ENCODE results near the gene KCNG2. TPM values are rescaled to one million over a fixed set of nuclear protein-coding genes. Genes with fewer than 3 reads are reported as not detected.

The KCNG2 gene
- total and polyA plus RNA-seq, 2 of the 4 experiments (the other 2 are of a cell fraction), result not detected

- H2BK15ac ChIP-seq (ENCODE audit: low read depth, low read length), result no peak overlapping the region
- no peak overlapping the region for H3K9ac ChIP-seq (ENCODE audit: low read depth, low read length)
- H3K27me3 ChIP-seq (ENCODE audit: control insufficient read depth, insufficient read depth, low read length), result no peaks in the 10 kb centered on the region
- H4K8ac ChIP-seq (ENCODE audit: low read depth in 2 of 2, low read length in 2 of 2), result no peak overlapping the region
- peaks cover 21% of the 10 kb centered on the region for H3K9me1 ChIP-seq (ENCODE audit: insufficient read depth, low read length)
- no peaks in the 10 kb centered on the region for H3K9me3 ChIP-seq (ENCODE audit: control insufficient read depth, insufficient read depth, low read length)
- no peak overlapping the region for H2AFZ ChIP-seq (replicated peaks; ENCODE audit: low read length, poor library complexity)
- H3K4me1 ChIP-seq (ENCODE audit: control insufficient read depth, insufficient read depth, low read length), result peaks cover 14% of the 10 kb centered on the region
- no peak overlapping the region for H3K18ac ChIP-seq (ENCODE audit: low read depth, low read length)
- intact Hi-C loops (cut with micrococcal nuclease), result no loop called here
- H4K5ac ChIP-seq (ENCODE audit: low read depth, low read length), result no peak overlapping the region
- no peak overlapping the region for H4K91ac ChIP-seq (ENCODE audit: insufficient read depth, low read depth, low read length)
- no peak overlapping the region for H3K4me3 ChIP-seq (ENCODE audit: insufficient read depth, low read depth, low read length)
- H2BK20ac ChIP-seq (ENCODE audit: low read depth, low read length), result no peak overlapping the region
- no peak overlapping the region for H3K27ac ChIP-seq (ENCODE audit: insufficient read depth, low read length)
- H2BK120ac ChIP-seq (ENCODE audit: low read depth, low read length), result no peak overlapping the region
- dilution Hi-C loops (cut with HindIII; ENCODE audit: low sequenced_read_pairs, unreplicated experiment), result no loop called here
- ChIA-PET CTCF (no interaction called here), POLR2A (ENCODE audit: unreplicated experiment) (no interaction called here)
- H2AK9ac ChIP-seq (replicated peaks; ENCODE audit: low read depth, low read length, poor library complexity), result no peak overlapping the region
- no peak for DNase-seq
- H3K14ac ChIP-seq (replicated peaks; ENCODE audit: low read depth, low read length), result no peak overlapping the region
- no TSS peak for BruUV-seq (replicated peaks)
- TF ChIP-seq ELK1 (IDR thresholded peaks at IDR 0.05; ENCODE audit: borderline replicate concordance, low read depth, low read length), result no peak
- no peak for TF ChIP-seq NFE2L2 (IDR thresholded peaks at IDR 0.05; ENCODE audit: low read depth, low read length)
- no peak for TF ChIP-seq SMC3 (IDR thresholded peaks at IDR 0.05; ENCODE audit: low read depth, low read length)
- TF ChIP-seq CEBPB (IDR thresholded peaks at IDR 0.05; ENCODE audit: low read depth, low read length), result no peak
- no peak for TF ChIP-seq USF2 (IDR thresholded peaks at IDR 0.05; ENCODE audit: low read depth, low read length)
- TF ChIP-seq MXI1 (IDR thresholded peaks at IDR 0.05; ENCODE audit: borderline replicate concordance, low read depth, low read length), result no peak
- no peak for TF ChIP-seq MAFK (IDR thresholded peaks at IDR 0.05; ENCODE audit: low read depth, low read length)
- TF ChIP-seq POLR2A (IDR thresholded peaks at IDR 0.05; ENCODE audit: low read depth, low read length), result no peak
- no peak for TF ChIP-seq RFX5 (IDR thresholded peaks at IDR 0.05; ENCODE audit: low read depth, low read length)
- no peak for TF ChIP-seq MAZ (IDR thresholded peaks at IDR 0.05; ENCODE audit: borderline replicate concordance, low read depth, low read length)
- TF ChIP-seq RAD21 (IDR thresholded peaks at IDR 0.05; ENCODE audit: low read length), result no peak
- TF ChIP-seq CTCF (conservative IDR thresholded peaks at IDR 0.05; ENCODE audit: low read depth, low read length), result no peak
- in situ Hi-C loops (cut with MboI; ENCODE audit: low sequenced_read_pairs), result no loop called here
- peaks cover 25% of the 10 kb centered on the region for H3K36me3 ChIP-seq (ENCODE audit: control insufficient read depth, insufficient read depth, low read length)
- no peak overlapping the region; the same call in 1 of the 2 replicates for H3K4me2 ChIP-seq (ENCODE audit: low read depth, low read length)
- H3K4ac ChIP-seq (ENCODE audit: low read depth, low read length), result no peak overlapping the region
- WGBS, 2 experiments (ENCODE audit: extremely low coverage in 2 of 2, insufficient read length in 1 of 2), result 93% methylated on average over 3 of the region's 15 CpGs; no CpG with 5 or more reads in 1 of the 2 experiments
- no peak overlapping the region for H3K56ac ChIP-seq (ENCODE audit: extremely low read depth, insufficient read depth, low read length)
- H3K23ac ChIP-seq (ENCODE audit: low read depth, low read length), result no peak overlapping the region
- peaks cover 15 to 79% of the 10 kb centered on the region in 2 experiments for H3K79me1 ChIP-seq (ENCODE audit: low read depth in 1 of 2, low read length in 2 of 2)
- no peak overlapping the region for H2BK5ac ChIP-seq (ENCODE audit: low read depth, low read length, poor library complexity, severe bottlenecking)
- H2AK5ac ChIP-seq (ENCODE audit: low read depth, low read length), result no peak overlapping the region
- no peak for ATAC-seq (ENCODE audit: low read depth)
- H4K20me1 ChIP-seq (ENCODE audit: insufficient read depth, low read length), result peaks cover 66% of the 10 kb centered on the region
These were observed 150.3 kb downstream of the KCNG2 start for GRCh38 chr18:79947881-79948610.

Data from IMR-90 (cell line).